Keratinocyte (primary cell): ENCODE data around the gene MORN5. TPM values are rescaled to one million over a fixed set of nuclear protein-coding genes. Genes with fewer than 3 reads are reported as not detected.

Experiments used
- DNase-seq: peaks from one replicate; pipeline ENCODE4 v3.0.0-alpha.2; 2011; ENCODE audit warnings: low read depth, missing footprints, low spot score
- FAIRE-seq: peaks from 2 replicates; lab custom pipeline; 2011; peaks lifted over from hg19 to GRCh38; lab: Jason Lieb, UNC
- H2AFZ ChIP-seq: 2 replicates; pipeline ENCODE4 v1.6.0; 2012; ENCODE audit warnings: low read length, control low read depth, inconsistent platforms; ENCODE audit not compliant: control insufficient read depth
- H3K27ac ChIP-seq: 2 replicates; pipeline ENCODE4 v1.5.1; 2011; ENCODE audit warnings: low read length; ENCODE audit not compliant: control insufficient read depth, insufficient read depth
- H3K27me3 ChIP-seq: 3 replicates; pipeline ENCODE4 v1.6.0; 2011; ENCODE audit warnings: low read length; ENCODE audit not compliant: control insufficient read depth, insufficient read depth; ENCODE audit errors: extremely low read depth
- H3K36me3 ChIP-seq, 2 experiments: 2 replicates in 1 of 2; 3 replicates in 1 of 2; pipeline ENCODE4 v1.5.1; 2011; ENCODE audit warnings: low read length in 2 of 2, mild to moderate bottlenecking in 1 of 2; ENCODE audit not compliant: control insufficient read depth in 2 of 2, insufficient read depth in 2 of 2; ENCODE audit errors: extremely low read depth in 1 of 2
- H3K4me1 ChIP-seq: 3 replicates; pipeline ENCODE4 v1.5.1; 2011; ENCODE audit warnings: low read length; ENCODE audit not compliant: control insufficient read depth, insufficient read depth; ENCODE audit errors: extremely low read depth
- H3K4me2 ChIP-seq: 3 replicates; pipeline ENCODE4 v1.6.0; 2011; ENCODE audit warnings: low read depth, low read length; ENCODE audit not compliant: control insufficient read depth, insufficient read depth; ENCODE audit errors: extremely low read depth
- H3K4me3 ChIP-seq, 3 experiments: fragments of 200-600 bp in 1 of 3; sonication (generic) in 1 of 3; 2 replicates in 2 of 3; 3 replicates in 1 of 3; pipeline ENCODE4 v1.5.1; 2011 to 2016; ENCODE audit warnings: low read length in 3 of 3, mild to moderate bottlenecking in 3 of 3, control low read depth in 2 of 3, inconsistent platforms in 1 of 3, low read depth in 1 of 3, mixed read lengths in 1 of 3, mixed run types in 1 of 3, moderate library complexity in 1 of 3; ENCODE audit not compliant: control insufficient read depth in 2 of 3, insufficient read depth in 2 of 3; ENCODE audit errors: extremely low read depth in 1 of 3
- H3K79me2 ChIP-seq: 2 replicates; pipeline ENCODE4 v1.6.0; 2012; ENCODE audit warnings: low read length; ENCODE audit not compliant: control insufficient read depth, insufficient read depth
- H3K9ac ChIP-seq: 3 replicates; pipeline ENCODE4 v1.6.0; 2011; ENCODE audit warnings: low read length; ENCODE audit not compliant: control insufficient read depth, insufficient read depth; ENCODE audit errors: extremely low read depth
- H3K9me1 ChIP-seq: 3 replicates; pipeline ENCODE4 v1.6.0; 2011; ENCODE audit warnings: low read length; ENCODE audit not compliant: control insufficient read depth, insufficient read depth; ENCODE audit errors: extremely low read depth
- H3K9me3 ChIP-seq: 2 replicates; pipeline ENCODE4 v1.5.1; 2012; ENCODE audit warnings: low read depth, low read length; ENCODE audit not compliant: control insufficient read depth
- H4K20me1 ChIP-seq: 3 replicates; pipeline ENCODE4 v1.6.0; 2011; ENCODE audit warnings: low read length; ENCODE audit not compliant: control insufficient read depth, insufficient read depth; ENCODE audit errors: extremely low read depth
- CTCF ChIP-seq, 3 experiments: IDR thresholded peaks in 1 of 3; conservative IDR thresholded peaks in 1 of 3; optimal IDR thresholded peaks in 1 of 3; 2 replicates in 2 of 3; 3 replicates in 1 of 3; pipeline versions ENCODE3 to v1.5.1; 2011; ENCODE audit warnings: low read length in 3 of 3, mild to moderate bottlenecking in 3 of 3, moderate library complexity in 2 of 3, control low read depth in 1 of 3, inconsistent platforms in 1 of 3; ENCODE audit not compliant: insufficient read depth in 2 of 3; ENCODE audit errors: extremely low read depth in 1 of 3
- EZH2 ChIP-seq: IDR thresholded peaks from one replicate; pipeline ENCODE4 v1.6.1; 2012; ENCODE audit warnings: inconsistent platforms, mild to moderate bottlenecking, low read length, moderate library complexity
- dilution Hi-C: fragments of 300-500 bp; cut with MboI; formaldehyde crosslinking; loops from one replicate; pipeline ENCODE4 v1.7.0; 2020; ENCODE audit warnings: low sequenced_read_pairs; ENCODE audit not compliant: extremely low pct_ligation_motif_present
- polyA plus RNA-seq, 5 experiments: library from polyadenylated mRNA; depleted of rRNA in 3 of 5; stranded (reverse) in 3 of 5; stranded (forward) in 1 of 5; unstranded in 1 of 5; fragments of >200 nt; gene quantifications; 1 replicate in 1 of 5; 2 replicates in 3 of 5; 3 replicates in 1 of 5; pipeline versions ENCODE4 v1.2.1 to v1.2.3, GENCODE V29; 2011 to 2012; ENCODE audit warnings: missing spikeins in 2 of 5, low read depth in 1 of 5, low replicate concordance in 1 of 5

MORN5 gene
- polyA plus RNA-seq, 1 donor (not counting 4 experiments of a cell fraction or from before 2014, with no cell fraction given): not detected

GRCh38 chr9:122204491-122204890 lies 44.8 kb downstream of the MORN5 start:
- no peaks in the 10 kb centered on the region for H4K20me1 ChIP-seq
- H3K9ac ChIP-seq: no peak overlapping the region
- H3K4me1 ChIP-seq: no peaks in the 10 kb centered on the region
- H3K36me3 ChIP-seq: no peaks in the 10 kb centered on the region
- no peaks in the 10 kb centered on the region for H3K9me3 ChIP-seq
- no peak overlapping the region for H2AFZ ChIP-seq
- peaks cover 10% of the 10 kb centered on the region for H3K27me3 ChIP-seq
- no peak overlapping the region for H3K27ac ChIP-seq
- DNase-seq: no peak
- no peak for TF ChIP-seq CTCF (optimal IDR thresholded peaks at IDR 0.05 in 1 of 3, IDR thresholded peaks at IDR 0.05 in 1 of 3, conservative IDR thresholded peaks at IDR 0.05 in 1 of 3; ENCODE audit: extremely low read depth in 1 of 3, insufficient read depth in 2 of 3, low read length in 3 of 3)
- TF ChIP-seq EZH2: no peak
- H3K4me2 ChIP-seq: no peak overlapping the region
- dilution Hi-C loops: no loop called here
- no peaks in the 10 kb centered on the region for H3K79me2 ChIP-seq
- no peak for FAIRE-seq
- no peak overlapping the region for H3K4me3 ChIP-seq
- H3K9me1 ChIP-seq: no peaks in the 10 kb centered on the region

GRCh38 chr9:122205176-122205575 lies 45.5 kb downstream of the MORN5 start:
- Histone ChIP-seq H3K9ac (no peak overlapping the region), H3K9me1 (no peaks in the 10 kb centered on the region), H3K27me3 (peaks cover 11% of the 10 kb centered on the region), H3K36me3 (no peaks in the 10 kb centered on the region), H3K27ac (no peak overlapping the region), H4K20me1 (no peaks in the 10 kb centered on the region), H3K4me2 (no peak overlapping the region), H3K4me3 (no peak overlapping the region), H3K4me1 (no peaks in the 10 kb centered on the region), H3K79me2 (no peaks in the 10 kb centered on the region), H2AFZ (no peak overlapping the region), H3K9me3 (no peaks in the 10 kb centered on the region)
- FAIRE-seq: no peak
- dilution Hi-C loops: no loop called here
- no peak for DNase-seq
- TF ChIP-seq EZH2 (no peak), CTCF (optimal IDR thresholded peaks at IDR 0.05 in 1 of 3, IDR thresholded peaks at IDR 0.05 in 1 of 3, conservative IDR thresholded peaks at IDR 0.05 in 1 of 3; ENCODE audit: extremely low read depth in 1 of 3, insufficient read depth in 2 of 3, low read length in 3 of 3) (no peak)
